HG02970 (cell line): ENCODE data around the gene SEPTIN12.

ENCODE experiments used
- ATAC-seq: cut with Tn5 transposase; IDR thresholded peaks from one replicate; pipeline ENCODE4 v1.9.1; 2021; ENCODE audit warnings: mild to moderate bottlenecking, moderate library complexity, moderate number of reproducible peaks; ENCODE audit not compliant: unreplicated experiment, low FRiP score

The SEPTIN12 gene

DNA sequence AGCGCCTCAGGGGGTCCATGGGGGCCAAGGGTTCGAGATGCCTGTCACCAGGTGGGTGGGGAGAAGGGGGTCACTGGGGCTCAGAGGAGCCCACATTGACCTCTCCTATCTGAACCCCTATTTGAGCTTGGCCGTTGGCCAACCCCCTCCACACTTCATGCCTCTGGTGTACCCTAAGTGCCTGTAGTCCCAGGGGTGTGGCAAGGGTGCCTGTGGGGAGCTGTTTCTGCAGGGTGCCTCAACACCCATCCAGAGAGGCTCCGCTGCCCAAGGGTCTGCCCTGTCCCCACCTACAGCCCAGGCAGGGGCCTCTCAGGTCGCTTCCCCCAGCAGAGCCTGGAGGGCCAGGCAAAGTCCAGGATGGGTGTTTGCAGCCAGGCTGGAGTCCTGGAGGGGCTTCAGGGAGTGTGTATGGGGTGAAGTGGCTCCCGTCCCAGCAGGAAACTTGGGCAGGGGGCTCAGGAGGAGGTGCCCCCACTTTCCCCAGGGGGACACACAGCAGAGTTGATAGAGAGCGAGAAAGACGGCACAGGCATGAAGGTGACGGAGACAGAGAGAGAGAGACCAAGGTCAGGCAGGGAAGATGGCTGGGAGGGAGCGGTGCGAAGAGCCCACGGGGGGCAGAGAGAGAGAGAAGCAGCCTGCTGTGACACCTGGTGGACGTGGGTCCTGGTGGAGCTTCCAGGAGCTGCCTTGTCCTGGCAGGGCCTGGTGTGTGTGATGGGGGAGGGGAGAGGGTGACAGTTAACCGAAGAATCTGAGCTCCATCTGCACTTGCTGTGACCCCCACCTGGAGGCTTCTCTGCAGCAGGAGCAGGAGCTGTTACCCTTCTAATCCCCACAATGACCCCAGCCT is at the start of gene SEPTIN12:
SEPTIN12 (minus strand) TSS at position 719 of the 856 bp plus-strand sequence; CDS start at position 19, 700 bp downstream.
- ATAC-seq = no peak

GRCh38 chr16:4836727-4837126 is 48.6 kb upstream of the SEPTIN12 start:
- ATAC-seq = no peak

DNA sequence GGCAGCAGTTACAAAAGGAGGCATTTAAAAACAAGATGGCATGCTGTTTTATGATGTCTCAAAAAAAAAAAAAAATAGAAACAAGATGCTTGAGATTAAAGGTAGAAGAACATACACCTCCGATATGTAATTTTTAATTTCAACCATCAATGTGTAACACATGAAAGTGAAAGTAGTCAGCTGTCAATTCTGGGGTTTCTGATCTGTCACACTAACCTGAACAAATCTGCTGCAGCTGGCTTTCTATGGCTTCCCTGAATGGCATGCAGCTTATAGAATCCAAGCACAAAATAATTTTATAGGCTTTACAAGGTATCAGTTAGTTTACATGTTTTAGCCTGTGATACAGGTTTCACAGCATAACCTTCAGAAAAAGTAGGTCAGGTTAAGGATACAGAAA is 45.4 kb upstream of the SEPTIN12 start:
- ATAC-seq = no peak

DNA sequence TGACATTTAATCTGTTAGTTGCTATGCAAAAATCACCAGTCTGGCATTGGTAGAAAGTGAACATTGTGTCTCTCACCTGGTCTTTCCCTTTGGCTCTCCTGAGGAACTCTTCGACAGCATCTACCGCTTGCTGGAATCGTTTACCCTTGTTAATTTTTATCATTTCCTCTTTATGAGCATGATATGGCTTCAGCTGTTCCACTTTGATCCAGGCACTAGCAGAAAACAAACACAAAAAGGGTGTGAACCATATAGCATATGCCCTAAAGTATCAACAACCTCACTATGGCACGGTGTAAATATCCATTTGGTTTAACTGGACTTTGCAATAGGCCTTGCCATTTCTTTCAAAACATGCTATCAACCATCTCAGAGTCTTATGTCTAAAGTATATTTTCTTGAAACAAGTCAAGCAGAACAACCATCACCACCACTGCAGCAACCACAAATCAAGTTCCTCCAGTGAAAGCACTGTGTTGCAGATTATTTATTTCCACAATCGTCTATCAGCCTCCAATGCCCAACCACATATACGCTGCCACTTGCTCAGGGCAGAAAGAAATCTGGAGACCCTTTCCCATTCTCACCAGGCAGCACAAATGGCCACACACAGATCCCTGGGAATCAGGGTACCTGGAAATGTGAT is 44.7 kb upstream of the SEPTIN12 start:
- ATAC-seq = no peak

- ATAC-seq = no peak
These were observed 43.5 kb upstream of the SEPTIN12 start for GRCh38 chr16:4831616-4832015.

GRCh38 chr16:4830408-4830807 is 42.3 kb upstream of the SEPTIN12 start:
- no peak for ATAC-seq

DNA sequence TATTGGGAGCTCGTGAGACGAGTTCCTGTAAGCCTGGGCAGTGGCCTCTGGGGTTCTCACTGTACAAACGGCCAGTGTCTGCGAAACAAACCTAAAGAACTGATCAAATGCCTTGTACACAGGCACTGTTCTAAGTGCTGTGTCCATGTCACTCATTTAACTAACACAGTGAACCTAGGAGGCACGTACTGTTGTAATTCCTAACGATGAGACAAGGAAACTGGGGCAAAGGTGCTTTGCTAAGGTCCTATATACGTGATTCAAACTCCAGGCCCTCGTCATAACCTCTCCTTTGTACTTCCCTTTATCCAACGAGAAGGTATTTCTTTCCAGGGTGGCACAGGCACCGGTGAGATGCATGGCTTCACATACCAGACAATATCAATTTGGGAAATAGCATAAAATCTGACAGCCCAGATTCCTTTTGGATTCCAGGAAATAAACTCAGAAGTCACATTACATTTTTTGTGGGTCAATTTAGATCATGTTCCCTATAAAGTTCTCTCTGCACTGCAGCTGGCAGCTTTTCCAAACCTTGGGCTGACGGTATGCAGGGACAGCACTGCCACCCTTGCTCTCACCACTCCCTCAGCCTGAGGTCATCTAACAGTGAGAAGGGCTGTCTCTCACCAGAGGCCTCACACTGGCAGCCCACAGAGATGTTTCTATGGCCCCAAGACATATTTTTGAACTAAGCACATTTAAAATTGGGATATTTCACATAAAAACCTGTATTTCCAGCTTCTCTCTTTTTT is 40.6 kb upstream of the SEPTIN12 start:
- ATAC-seq = no peak

DNA sequence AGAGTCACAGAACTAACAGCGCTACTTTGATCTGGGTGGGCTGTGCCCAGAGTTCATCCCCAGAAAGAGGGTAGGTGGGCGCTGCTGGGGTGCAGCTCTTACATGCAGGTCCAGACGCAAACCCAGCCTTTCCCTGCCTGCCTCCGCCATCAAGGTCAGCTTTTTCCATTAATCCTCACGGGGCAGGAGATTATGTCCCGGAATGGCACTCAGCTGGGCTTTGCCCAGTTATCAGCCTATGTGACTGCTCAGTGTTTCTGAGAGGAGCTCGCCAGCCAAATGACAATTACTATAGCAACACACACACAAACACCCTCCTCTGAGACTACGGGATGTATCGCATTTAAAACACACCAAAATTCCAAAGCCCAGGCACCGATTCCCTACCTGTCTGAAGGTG is 38.8 kb upstream of the SEPTIN12 start:
- ATAC-seq = no peak

- ATAC-seq = no peak
These were observed 38.4 kb upstream of the SEPTIN12 start for GRCh38 chr16:4826526-4826925.

GRCh38 chr16:4825196-4825595 is 37.1 kb upstream of the SEPTIN12 start:
- ATAC-seq = no peak

DNA sequence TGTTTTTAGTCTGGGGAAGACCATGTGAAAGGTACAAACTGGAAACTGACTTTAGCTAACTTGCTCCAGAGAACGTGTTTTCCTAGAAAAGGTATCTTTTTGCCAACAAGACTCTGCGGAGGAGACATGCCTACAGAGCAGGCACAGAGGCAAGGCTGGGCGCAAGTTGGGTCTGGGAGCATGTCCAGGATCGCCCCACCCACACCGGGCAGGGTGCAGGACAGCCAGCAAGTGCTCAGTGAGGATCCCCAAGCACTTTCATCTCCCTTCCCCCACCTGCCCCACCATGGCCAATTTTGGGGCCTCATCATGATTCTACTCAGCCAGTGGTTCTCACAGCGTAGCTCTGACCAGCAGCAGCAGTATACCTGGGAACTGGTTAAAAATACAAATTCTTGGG is 32.5 kb upstream of the SEPTIN12 start:
- ATAC-seq = no peak

GRCh38 chr16:4814542-4815173 is 26.5 kb upstream of the SEPTIN12 start:
- ATAC-seq = no peak

DNA sequence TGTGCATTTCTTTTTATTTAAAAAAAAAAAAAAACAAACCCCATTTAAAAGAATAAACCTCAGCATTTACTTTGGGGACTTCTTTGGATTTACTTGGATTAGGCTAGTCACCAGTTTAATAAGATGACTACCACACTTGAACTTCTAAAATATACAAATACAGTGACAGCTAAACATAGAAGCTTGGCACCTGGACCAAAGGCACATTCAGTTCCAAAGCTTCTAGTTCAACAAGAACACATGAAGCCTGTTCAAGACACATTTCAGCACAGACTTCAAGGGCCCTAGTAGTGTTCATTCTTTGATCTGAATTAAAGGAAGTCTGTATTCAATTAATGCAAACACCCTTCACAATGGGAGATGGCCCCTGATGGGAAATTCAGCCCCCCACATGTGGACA is 25.9 kb upstream of the SEPTIN12 start:
- ATAC-seq = no peak

DNA sequence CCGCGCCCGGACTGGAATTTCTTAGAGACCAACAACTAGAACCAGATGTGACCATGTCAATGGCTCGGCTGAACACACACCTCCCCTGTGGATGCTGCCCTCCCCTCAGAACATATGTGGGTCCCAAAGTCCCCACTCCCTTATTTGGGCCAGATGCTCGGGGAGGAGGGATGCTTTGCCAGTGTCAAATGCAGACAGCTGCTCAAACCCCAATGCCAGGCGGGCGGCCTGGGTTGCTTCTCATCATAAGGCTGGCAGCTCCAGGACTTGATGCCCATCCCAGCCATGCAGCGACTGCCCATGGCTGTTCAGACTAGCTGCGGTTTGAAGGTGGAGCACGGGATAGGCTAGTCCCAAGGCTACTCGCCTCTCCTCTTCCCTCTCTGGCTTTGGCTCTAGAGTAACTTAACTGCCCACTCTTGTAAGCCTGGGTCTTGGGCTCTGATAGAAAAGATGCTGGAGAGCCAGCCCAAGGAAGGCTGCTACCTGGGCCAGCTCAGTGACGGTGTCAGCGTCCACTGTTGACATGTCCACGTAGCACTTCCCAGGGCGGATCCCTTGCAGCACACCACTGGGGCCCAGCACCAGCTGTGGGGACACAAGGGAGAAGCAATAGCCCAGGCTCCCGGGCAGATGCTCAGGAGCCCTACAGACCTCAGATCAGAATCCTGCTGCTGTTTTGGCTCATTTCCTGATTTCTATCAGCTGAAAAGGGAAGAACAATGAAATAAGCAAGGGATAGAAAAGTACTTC is 25.3 kb upstream of the SEPTIN12 start:
- ATAC-seq = no peak

DNA sequence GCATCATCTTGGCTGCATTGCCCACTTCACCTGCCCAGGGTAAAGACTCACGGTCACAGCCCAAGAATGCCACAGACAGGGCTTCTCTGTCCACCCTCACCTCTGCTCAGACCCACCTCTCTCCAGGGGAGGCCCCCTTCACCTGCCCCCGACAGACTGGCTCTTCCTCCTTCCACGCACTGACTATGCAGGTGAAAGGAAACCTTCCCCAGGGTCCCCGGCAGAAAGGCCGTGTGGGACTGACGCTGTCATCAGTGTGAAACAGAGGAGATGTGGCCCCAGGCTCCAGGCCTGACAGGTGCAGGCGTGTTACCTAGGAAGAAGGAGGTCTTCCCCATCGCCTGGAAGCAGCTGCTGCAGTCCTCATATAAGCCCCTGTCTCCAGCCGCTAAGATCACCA is 23.6 kb upstream of the SEPTIN12 start:
- ATAC-seq = no peak

- ATAC-seq = no peak
These were observed 23.1 kb upstream of the SEPTIN12 start for GRCh38 chr16:4811242-4811641.

DNA sequence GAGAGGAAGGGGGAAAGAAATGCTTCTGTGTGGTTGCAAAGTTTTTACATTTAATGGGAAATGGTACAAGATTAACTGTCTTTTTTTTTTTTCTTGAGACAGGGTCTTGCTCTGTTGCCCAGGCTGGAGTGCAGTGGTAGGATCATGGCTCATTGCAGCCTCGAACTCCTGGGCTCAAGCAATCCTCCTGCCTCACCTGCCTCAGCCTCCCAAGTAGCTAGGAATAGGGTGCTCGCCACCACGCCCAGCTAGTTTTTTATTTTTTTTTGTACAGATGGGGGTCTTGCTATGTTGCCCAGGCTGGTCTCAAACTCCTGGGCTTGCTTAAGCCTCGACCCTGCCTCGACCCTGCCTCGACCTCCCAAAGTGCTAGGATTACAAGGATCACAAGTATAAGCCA is 18.1 kb upstream of the SEPTIN12 start:
- no peak for ATAC-seq

DNA sequence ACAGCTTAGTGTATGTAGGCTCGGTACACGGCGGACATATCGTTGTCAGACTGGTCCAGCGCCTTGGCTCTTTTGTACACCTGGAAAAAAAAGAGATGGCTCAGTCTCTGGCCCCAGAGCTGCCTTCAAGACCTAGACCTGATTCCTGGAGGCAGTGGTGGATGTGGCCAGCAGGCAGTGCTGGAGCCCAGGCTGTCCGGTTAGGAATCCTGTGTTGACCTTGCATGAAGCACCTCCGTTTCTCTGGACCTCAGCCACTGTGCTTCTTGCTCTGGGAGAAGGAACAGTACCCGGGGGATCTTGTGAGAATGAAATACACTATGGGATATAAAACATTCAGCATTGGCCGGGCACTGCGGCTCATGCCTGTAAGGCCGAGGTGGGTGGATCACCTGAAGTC is 17.1 kb upstream of the SEPTIN12 start:
- ATAC-seq = no peak

DNA sequence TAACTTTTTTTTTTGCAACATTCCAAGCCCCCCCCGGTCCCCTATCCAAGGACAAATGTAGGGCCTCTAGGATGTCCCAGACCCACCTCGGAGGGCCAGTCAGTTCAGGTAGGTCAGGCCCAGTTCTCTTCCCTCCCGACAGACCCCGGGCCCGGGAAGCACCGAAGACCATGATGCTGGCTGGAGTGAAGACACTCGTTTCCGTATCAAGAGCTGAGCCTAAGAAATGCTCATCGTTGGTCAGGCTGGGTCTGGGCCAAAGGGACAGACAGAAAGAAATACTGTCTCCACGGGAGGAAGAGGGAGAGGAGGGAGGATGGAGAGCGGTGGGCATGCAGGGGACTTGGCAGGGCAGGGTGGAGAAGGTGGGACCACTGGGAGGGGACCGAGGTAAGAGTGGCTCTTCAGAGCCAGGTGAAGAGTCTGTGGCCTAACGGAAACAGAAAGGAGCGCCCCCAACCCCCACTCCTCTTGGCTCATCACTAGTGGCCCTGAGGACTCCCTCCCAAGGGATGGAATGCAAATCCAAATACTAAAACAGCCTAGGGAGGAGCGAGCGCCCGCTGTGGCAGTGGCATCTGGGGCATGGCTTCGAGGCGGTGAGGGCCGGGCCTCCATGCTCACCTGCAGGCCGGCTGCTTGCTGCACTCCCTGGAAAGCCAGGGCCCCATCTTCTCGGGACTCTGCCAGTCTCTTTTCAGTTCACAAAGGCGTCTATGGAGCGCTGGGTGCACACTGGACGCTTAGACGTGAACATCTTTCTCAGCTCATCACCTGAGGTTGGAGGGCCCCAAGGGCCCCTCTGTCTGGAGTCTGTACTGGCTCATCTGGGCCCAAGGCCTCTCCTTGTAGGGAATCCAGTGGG is 16.0 kb upstream of the SEPTIN12 start:
- no peak for ATAC-seq
